Measurements from ENCODE around the gene FNDC11.
A peak's percentile ranks its signal among the peaks of the same experiment; 100 is the strongest.

DNA sequence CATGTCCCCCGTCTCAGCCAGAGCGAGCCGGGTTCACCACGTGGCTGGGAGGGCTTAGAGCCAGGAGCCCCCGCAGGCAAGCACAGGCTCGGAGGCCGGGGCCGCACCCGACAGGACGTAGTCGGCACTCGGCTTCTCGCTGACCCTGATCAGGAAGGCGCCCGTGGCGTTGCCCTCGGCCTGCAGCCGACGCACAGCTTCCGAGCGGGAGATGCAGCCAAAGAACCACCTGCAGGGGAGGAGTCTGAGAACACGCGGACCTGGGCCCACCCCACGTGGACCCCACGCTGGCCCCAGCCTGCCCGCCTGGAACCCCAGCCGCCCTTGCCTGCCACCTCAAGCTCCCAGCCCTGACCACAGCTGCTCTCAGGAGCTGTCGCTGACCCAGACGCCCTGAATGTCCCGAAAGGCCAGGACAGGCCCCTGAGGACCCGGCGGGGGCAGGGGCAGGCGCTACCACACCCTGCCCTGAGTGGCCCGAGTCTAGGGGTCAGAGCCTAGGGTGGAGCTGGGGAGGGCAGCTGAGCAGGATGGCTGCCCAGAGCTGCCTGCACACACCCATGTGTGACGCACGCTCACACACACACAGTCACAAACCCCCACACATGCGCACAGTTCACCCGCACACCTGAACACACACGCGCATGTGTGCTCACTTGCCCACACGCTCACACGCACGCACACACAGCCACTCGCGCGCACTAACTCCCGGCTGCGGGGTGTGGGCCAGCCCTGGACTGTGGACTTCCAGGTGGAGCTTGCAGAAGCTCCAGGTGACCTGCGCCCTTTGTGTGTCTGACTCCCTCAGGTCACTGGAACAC is 18.9 kb upstream of the FNDC11 start:
- no peak for TF ChIP-seq CTCF (IDR thresholded peaks at IDR 0.05; ENCODE audit: low read depth, low read length, missing input control)
- TF ChIP-seq, protein P1, sequence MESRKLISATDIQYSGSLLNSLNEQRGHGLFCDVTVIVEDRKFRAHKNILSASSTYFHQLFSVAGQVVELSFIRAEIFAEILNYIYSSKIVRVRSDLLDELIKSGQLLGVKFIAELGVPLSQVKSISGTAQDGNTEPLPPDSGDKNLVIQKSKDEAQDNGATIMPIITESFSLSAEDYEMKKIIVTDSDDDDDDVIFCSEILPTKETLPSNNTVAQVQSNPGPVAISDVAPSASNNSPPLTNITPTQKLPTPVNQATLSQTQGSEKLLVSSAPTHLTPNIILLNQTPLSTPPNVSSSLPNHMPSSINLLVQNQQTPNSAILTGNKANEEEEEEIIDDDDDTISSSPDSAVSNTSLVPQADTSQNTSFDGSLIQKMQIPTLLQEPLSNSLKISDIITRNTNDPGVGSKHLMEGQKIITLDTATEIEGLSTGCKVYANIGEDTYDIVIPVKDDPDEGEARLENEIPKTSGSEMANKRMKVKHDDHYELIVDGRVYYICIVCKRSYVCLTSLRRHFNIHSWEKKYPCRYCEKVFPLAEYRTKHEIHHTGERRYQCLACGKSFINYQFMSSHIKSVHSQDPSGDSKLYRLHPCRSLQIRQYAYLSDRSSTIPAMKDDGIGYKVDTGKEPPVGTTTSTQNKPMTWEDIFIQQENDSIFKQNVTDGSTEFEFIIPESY (IDR thresholded peaks at IDR 0.05): no peak
- TF ChIP-seq, protein P2, sequence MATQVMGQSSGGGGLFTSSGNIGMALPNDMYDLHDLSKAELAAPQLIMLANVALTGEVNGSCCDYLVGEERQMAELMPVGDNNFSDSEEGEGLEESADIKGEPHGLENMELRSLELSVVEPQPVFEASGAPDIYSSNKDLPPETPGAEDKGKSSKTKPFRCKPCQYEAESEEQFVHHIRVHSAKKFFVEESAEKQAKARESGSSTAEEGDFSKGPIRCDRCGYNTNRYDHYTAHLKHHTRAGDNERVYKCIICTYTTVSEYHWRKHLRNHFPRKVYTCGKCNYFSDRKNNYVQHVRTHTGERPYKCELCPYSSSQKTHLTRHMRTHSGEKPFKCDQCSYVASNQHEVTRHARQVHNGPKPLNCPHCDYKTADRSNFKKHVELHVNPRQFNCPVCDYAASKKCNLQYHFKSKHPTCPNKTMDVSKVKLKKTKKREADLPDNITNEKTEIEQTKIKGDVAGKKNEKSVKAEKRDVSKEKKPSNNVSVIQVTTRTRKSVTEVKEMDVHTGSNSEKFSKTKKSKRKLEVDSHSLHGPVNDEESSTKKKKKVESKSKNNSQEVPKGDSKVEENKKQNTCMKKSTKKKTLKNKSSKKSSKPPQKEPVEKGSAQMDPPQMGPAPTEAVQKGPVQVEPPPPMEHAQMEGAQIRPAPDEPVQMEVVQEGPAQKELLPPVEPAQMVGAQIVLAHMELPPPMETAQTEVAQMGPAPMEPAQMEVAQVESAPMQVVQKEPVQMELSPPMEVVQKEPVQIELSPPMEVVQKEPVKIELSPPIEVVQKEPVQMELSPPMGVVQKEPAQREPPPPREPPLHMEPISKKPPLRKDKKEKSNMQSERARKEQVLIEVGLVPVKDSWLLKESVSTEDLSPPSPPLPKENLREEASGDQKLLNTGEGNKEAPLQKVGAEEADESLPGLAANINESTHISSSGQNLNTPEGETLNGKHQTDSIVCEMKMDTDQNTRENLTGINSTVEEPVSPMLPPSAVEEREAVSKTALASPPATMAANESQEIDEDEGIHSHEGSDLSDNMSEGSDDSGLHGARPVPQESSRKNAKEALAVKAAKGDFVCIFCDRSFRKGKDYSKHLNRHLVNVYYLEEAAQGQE (IDR thresholded peaks at IDR 0.05): peak; percentile 47
- peak in 1 of 2 donors; percentile 37 for TF ChIP-seq EGR1 (IDR thresholded peaks at IDR 0.05; ENCODE audit: low read depth in 2 of 2)
- no peak for TF ChIP-seq GABPA (IDR thresholded peaks at IDR 0.05 in 1 of 2, conservative IDR thresholded peaks at IDR 0.05 in 1 of 2)
- TF ChIP-seq, protein P3, sequence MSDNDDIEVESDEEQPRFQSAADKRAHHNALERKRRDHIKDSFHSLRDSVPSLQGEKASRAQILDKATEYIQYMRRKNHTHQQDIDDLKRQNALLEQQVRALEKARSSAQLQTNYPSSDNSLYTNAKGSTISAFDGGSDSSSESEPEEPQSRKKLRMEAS (IDR thresholded peaks at IDR 0.05): peak; percentile 60
- peak; percentile 47 for TF ChIP-seq YY1 (IDR thresholded peaks at IDR 0.05)

Measured in liver (tissue), 3 donors.